Thyroid gland (tissue), 4 donors: ENCODE results near the gene PDZD2.

Experiments used
- POLR2A ChIP-seq, 2 donors: fragments of 450-650 bp; IDR thresholded peaks; one replicate each; pipeline ENCODE4 v1.6.1; 2017; ENCODE audit warnings: antibody characterized with exemption in 2 of 2, mild to moderate bottlenecking in 2 of 2, moderate library complexity in 1 of 2
- TF ChIP-seq, protein P1 (sequence below), 6 experiments: fragments of 200-600 bp in 3 of 6; fragments of 450-650 bp in 3 of 6; sonication (generic) in 3 of 6; IDR thresholded peaks; one replicate each; pipeline ENCODE4 v1.5.1; 2016 to 2019; ENCODE audit warnings: antibody characterized with exemption in 6 of 6, mild to moderate bottlenecking in 2 of 6, inconsistent platforms in 1 of 6, moderate library complexity in 1 of 6

- TF ChIP-seq, protein P1, sequence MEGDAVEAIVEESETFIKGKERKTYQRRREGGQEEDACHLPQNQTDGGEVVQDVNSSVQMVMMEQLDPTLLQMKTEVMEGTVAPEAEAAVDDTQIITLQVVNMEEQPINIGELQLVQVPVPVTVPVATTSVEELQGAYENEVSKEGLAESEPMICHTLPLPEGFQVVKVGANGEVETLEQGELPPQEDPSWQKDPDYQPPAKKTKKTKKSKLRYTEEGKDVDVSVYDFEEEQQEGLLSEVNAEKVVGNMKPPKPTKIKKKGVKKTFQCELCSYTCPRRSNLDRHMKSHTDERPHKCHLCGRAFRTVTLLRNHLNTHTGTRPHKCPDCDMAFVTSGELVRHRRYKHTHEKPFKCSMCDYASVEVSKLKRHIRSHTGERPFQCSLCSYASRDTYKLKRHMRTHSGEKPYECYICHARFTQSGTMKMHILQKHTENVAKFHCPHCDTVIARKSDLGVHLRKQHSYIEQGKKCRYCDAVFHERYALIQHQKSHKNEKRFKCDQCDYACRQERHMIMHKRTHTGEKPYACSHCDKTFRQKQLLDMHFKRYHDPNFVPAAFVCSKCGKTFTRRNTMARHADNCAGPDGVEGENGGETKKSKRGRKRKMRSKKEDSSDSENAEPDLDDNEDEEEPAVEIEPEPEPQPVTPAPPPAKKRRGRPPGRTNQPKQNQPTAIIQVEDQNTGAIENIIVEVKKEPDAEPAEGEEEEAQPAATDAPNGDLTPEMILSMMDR (IDR thresholded peaks at IDR 0.05), result no peak
- TF ChIP-seq POLR2A (IDR thresholded peaks at IDR 0.05), result no peak
Measured at GRCh38 chr5:32044939-32045338, 406.0 kb downstream of the PDZD2 start.
